ENCODE measurements around the gene CDR2. TPM values are rescaled to one million over a fixed set of nuclear protein-coding genes. Genes with fewer than 3 reads are reported as not detected.
"Not testable (repeated sequence)": the region's sequence is repeated elsewhere in the genome, so short reads cannot be mapped to it uniquely, and the experiment has no call there.

Gene CDR2
- total and polyA plus RNA-seq, 5 donors = 7.2 to 19.2 (median 9.7) TPM

- intact Hi-C loops (cut with DNase I); DNase-seq; H3K9me3 ChIP-seq (ENCODE audit: control insufficient read depth, low read length); ATAC-seq; H3K4me1 ChIP-seq (ENCODE audit: control insufficient read depth, insufficient read depth, low read length); H3K27ac ChIP-seq (ENCODE audit: low read length); H3K4me3 ChIP-seq (ENCODE audit: low read length); H3K27me3 ChIP-seq (ENCODE audit: control insufficient read depth, insufficient read depth): not testable (repeated sequence)
- 96% methylated on average over 6 of the region's 6 CpGs for WGBS
Measured at GRCh38 chr16:22351017-22351416, 23.4 kb downstream of the CDR2 start.

DNA sequence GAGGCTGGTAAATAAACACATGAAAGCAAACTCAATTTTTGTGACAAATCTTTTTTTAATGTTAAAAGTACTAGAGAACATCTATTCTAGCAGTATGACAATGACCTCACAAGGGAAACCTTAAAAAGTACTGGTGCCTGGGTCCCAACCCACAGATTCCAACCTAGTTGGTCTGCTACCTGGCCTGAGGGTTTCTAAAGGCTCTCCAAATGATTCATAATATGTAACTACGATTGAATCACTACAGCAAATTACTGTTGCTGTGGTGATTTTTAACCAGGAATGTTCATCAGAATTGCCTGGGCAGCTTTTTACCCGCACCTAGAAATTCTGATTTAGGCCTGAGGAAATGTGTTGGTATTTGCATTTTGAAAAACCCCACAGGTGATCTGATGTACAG, 26.1 kb downstream of the CDR2 start:
- intact Hi-C loops (cut with DNase I) = no loop called here
- Histone ChIP-seq H3K27ac (ENCODE audit: low read length) (no peak overlapping the region), H3K27me3 (ENCODE audit: control insufficient read depth, insufficient read depth) (no peaks in the 10 kb centered on the region), H3K4me1 (ENCODE audit: control insufficient read depth, insufficient read depth, low read length) (no peaks in the 10 kb centered on the region), H3K4me3 (ENCODE audit: low read length) (no peak overlapping the region), H3K9me3 (ENCODE audit: control insufficient read depth, low read length) (no peaks in the 10 kb centered on the region)
- ATAC-seq = no peak
- no peak for DNase-seq
- WGBS = 91% methylated on average over 2 of the region's 2 CpGs

GRCh38 chr16:22347100-22347820, 27.2 kb downstream of the CDR2 start:
- H3K27me3 ChIP-seq (ENCODE audit: control insufficient read depth, insufficient read depth) = no peaks in the 10 kb centered on the region
- intact Hi-C loops (cut with DNase I) = no loop called here
- no peaks in the 10 kb centered on the region for H3K9me3 ChIP-seq (ENCODE audit: control insufficient read depth, low read length)
- peak in 1 of 3 donors; percentile 69 for DNase-seq
- H3K4me3 ChIP-seq (ENCODE audit: low read length) = no peak overlapping the region
- ATAC-seq = peak; percentile 75 to 85
- no peaks in the 10 kb centered on the region for H3K4me1 ChIP-seq (ENCODE audit: control insufficient read depth, insufficient read depth, low read length)
- 81% methylated on average over 20 of the region's 20 CpGs for WGBS
- H3K27ac ChIP-seq (ENCODE audit: low read length) = no peak overlapping the region

GRCh38 chr16:22346483-22346882, 27.9 kb downstream of the CDR2 start:
- H3K27ac ChIP-seq (ENCODE audit: low read length) = no peak overlapping the region

GRCh38 chr16:22342082-22342481, 32.3 kb downstream of the CDR2 start:
- no peak overlapping the region for H3K27ac ChIP-seq (ENCODE audit: low read length)
- no peak overlapping the region for H3K4me3 ChIP-seq (ENCODE audit: low read length)
- no peaks in the 10 kb centered on the region for H3K9me3 ChIP-seq (ENCODE audit: control insufficient read depth, low read length)
- intact Hi-C loops (cut with DNase I) = no loop called here
- no peak for ATAC-seq
- no peak for DNase-seq
- H3K4me1 ChIP-seq (ENCODE audit: control insufficient read depth, insufficient read depth, low read length) = no peaks in the 10 kb centered on the region
- WGBS = 93% methylated on average over 2 of the region's 2 CpGs
- no peaks in the 10 kb centered on the region for H3K27me3 ChIP-seq (ENCODE audit: control insufficient read depth, insufficient read depth)

More at GRCh38 chr16:22346483-22346882, 27.9 kb downstream of the CDR2 start:
- H3K9me3 ChIP-seq (ENCODE audit: control insufficient read depth, low read length) = no peaks in the 10 kb centered on the region
- intact Hi-C loops (cut with DNase I) = no loop called here
- 63% methylated on average over 9 of the region's 9 CpGs for WGBS
- no peak overlapping the region for H3K4me3 ChIP-seq (ENCODE audit: low read length)
- DNase-seq (no peak), ATAC-seq (peak; percentile 61 to 83)
- H3K27me3 ChIP-seq (ENCODE audit: control insufficient read depth, insufficient read depth) = no peaks in the 10 kb centered on the region
- H3K4me1 ChIP-seq (ENCODE audit: control insufficient read depth, insufficient read depth, low read length) = no peaks in the 10 kb centered on the region

DNA sequence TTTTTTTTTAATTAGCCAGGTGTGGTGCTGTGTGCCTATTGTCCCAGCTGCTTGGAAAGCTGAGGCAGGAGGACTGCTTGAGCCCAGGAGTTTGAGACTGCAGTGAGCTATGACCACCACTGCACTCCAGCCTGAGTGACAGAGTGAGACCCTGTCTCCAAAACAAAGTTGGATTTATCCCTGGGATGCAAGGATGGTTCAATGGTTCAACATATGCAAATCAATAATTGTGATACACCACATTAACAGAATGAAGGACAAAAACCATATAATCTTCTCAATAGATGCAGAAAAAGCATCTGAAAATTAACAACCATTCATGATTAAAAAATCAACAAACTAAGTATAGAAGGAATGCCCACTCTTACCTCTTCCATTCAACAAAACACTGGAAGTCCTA, 33.5 kb downstream of the CDR2 start:
- Histone ChIP-seq H3K4me1 (ENCODE audit: control insufficient read depth, insufficient read depth, low read length) (no peaks in the 10 kb centered on the region), H3K4me3 (ENCODE audit: low read length) (no peak overlapping the region), H3K9me3 (ENCODE audit: control insufficient read depth, low read length) (no peaks in the 10 kb centered on the region), H3K27ac (ENCODE audit: low read length) (no peak overlapping the region), H3K27me3 (ENCODE audit: control insufficient read depth, insufficient read depth) (no peaks in the 10 kb centered on the region)
- ATAC-seq (no peak), DNase-seq (no peak)
- intact Hi-C loops (cut with DNase I) = no loop called here

- Histone ChIP-seq H3K4me3 (ENCODE audit: low read length) (no peak overlapping the region), H3K27me3 (ENCODE audit: control insufficient read depth, insufficient read depth) (no peaks in the 10 kb centered on the region), H3K9me3 (ENCODE audit: control insufficient read depth, low read length) (no peaks in the 10 kb centered on the region), H3K27ac (ENCODE audit: low read length) (no peak overlapping the region), H3K4me1 (ENCODE audit: control insufficient read depth, insufficient read depth, low read length) (no peaks in the 10 kb centered on the region)
- 98% methylated on average over 4 of the region's 4 CpGs for WGBS
- intact Hi-C loops (cut with DNase I) = no loop called here
- DNase-seq (no peak), ATAC-seq (no peak)
Measured at GRCh38 chr16:22337849-22338635, 36.4 kb downstream of the CDR2 start.

DNA sequence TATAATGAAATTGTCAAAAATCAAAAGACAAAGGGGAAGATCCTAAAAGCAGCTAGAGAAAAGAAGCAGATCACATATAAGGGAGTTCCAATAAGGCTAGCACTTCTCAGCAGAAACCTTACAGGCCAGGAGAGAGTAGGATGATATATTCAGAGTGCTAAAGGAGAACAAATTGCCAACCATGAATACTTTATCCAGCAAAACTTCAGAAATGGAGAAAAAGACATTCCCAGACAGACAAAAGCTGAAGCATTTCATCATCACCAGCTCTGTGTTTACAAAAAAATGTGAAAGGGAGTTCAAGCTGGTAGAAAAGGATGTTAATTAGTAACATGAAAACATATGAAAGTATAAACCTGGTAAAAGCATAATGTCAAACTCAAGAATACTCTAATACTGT, 37.4 kb downstream of the CDR2 start:
- Histone ChIP-seq H3K4me1 (ENCODE audit: control insufficient read depth, insufficient read depth, low read length) (no peaks in the 10 kb centered on the region), H3K27ac (ENCODE audit: low read length) (no peak overlapping the region), H3K27me3 (ENCODE audit: control insufficient read depth, insufficient read depth) (no peaks in the 10 kb centered on the region), H3K4me3 (ENCODE audit: low read length) (no peak overlapping the region), H3K9me3 (ENCODE audit: control insufficient read depth, low read length) (no peaks in the 10 kb centered on the region)
- ATAC-seq (no peak), DNase-seq (no peak)
- intact Hi-C loops (cut with DNase I) = no loop called here

- Histone ChIP-seq H3K27me3 (ENCODE audit: control insufficient read depth, insufficient read depth) (no peaks in the 10 kb centered on the region), H3K4me1 (ENCODE audit: control insufficient read depth, insufficient read depth, low read length) (no peaks in the 10 kb centered on the region), H3K4me3 (ENCODE audit: low read length) (no peak overlapping the region), H3K27ac (ENCODE audit: low read length) (no peak overlapping the region), H3K9me3 (ENCODE audit: control insufficient read depth, low read length) (no peaks in the 10 kb centered on the region)
- ATAC-seq = no peak
- no peak for DNase-seq
- intact Hi-C loops (cut with DNase I) = no loop called here
Measured at GRCh38 chr16:22336581-22336980, 37.8 kb downstream of the CDR2 start.

DNA sequence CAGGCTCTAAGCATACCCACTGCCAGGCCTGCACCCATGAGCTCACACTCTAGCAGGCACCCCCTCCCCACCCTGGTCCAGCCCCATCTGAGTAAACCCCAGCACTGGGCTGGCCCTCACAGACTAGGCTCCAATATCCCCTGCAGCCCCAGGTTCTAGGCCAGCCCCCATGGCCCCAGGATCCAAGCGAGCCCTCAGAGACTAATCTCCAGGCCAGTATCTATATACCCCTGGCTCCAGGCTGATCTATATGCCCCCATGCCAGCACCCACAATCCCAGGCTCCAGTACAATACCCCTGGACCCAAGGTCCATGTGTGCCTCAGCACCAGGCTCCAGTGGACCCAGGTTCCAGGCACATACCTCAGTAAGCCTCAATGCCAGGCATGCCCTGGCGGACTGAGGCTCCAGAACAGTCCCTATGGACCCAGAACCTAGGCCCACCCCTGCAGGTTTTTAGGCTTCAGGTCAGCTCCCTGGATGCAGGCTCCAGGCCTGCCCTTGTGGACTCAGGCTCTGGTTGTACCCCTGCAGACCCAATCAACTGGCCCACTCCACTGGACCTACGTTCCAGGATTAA, 38.7 kb downstream of the CDR2 start:
- peak; percentile 38 to 50 for ATAC-seq
- intact Hi-C loops (cut with DNase I) = no loop called here
- 94% methylated on average over 3 of the region's 3 CpGs for WGBS

DNA sequence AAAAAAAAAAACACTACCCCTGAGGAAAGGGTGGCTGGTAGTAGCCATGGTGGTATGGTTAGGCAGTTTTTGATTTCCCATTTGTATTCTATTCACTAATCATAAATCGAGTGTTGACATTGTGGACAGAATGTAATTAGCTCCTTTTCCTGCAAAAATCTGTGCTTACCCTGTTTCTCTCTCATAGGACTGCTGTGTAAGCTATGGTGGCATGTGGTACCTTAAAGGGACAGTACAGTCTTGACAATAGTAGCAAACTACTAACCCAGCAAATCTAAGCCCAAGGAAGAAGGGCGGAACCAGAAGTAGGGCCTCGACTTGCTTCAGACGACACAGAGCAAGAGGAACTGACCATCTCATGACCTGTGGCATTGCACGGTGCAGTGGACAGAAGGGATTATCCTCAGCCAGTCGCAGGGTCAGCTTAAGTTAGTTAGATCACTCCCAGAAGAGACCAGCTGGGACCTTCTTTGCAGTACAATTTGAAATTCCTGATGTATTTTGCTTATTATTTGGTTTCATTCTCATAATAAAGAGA, 40.9 kb downstream of the CDR2 start:
- intact Hi-C loops (cut with DNase I) = no loop called here
- H3K9me3 ChIP-seq (ENCODE audit: control insufficient read depth, low read length) = no peaks in the 10 kb centered on the region
- no peak for DNase-seq
- H3K4me1 ChIP-seq (ENCODE audit: control insufficient read depth, insufficient read depth, low read length) = no peaks in the 10 kb centered on the region
- 70% methylated on average over 6 of the region's 6 CpGs for WGBS
- H3K27ac ChIP-seq (ENCODE audit: low read length) = no peak overlapping the region
- peak; percentile 54 to 68 for ATAC-seq
- no peaks in the 10 kb centered on the region for H3K27me3 ChIP-seq (ENCODE audit: control insufficient read depth, insufficient read depth)
- H3K4me3 ChIP-seq (ENCODE audit: low read length) = no peak overlapping the region

More for the DNA sequence above, 38.7 kb downstream of the CDR2 start:
- no peaks in the 10 kb centered on the region for H3K9me3 ChIP-seq (ENCODE audit: control insufficient read depth, low read length)
- DNase-seq = peak in 1 of 3 donors; percentile 35
- H3K4me3 ChIP-seq (ENCODE audit: low read length) = no peak overlapping the region
- no peak overlapping the region for H3K27ac ChIP-seq (ENCODE audit: low read length)
- no peaks in the 10 kb centered on the region for H3K4me1 ChIP-seq (ENCODE audit: control insufficient read depth, insufficient read depth, low read length)
- no peaks in the 10 kb centered on the region for H3K27me3 ChIP-seq (ENCODE audit: control insufficient read depth, insufficient read depth)

Measured in right cardiac atrium (tissue), 5 donors.